ENCODE data around the gene TMEM31.
"Not testable (repeated sequence)": the region's sequence is repeated elsewhere in the genome, so short reads cannot be mapped to it uniquely, and the experiment has no call there.

Gene TMEM31

GRCh38 chrX:103727115-103727514 is 16.4 kb downstream of the TMEM31 start:
- no peak for DNase-seq

DNA sequence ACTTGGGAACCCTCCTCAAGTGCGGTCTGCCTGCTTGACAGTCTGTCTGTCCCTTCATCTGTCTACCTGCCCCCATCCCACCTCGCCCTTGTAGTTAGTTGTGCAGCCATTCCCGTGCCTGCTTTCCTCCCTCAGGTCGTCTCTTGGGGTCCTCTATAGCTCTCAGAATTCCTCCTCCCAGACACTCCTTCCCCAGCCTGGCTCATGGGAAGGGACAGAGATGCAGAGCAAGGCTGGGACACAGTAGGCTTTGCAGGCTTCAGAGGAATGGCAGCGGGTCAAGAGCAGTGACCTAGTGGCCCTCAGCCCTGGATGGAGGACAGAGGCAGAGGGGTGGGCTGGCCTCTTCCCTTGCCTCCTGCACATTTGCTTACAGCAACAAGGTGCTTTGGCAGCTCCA is 18.3 kb downstream of the TMEM31 start:
- DNase-seq = no peak

DNA sequence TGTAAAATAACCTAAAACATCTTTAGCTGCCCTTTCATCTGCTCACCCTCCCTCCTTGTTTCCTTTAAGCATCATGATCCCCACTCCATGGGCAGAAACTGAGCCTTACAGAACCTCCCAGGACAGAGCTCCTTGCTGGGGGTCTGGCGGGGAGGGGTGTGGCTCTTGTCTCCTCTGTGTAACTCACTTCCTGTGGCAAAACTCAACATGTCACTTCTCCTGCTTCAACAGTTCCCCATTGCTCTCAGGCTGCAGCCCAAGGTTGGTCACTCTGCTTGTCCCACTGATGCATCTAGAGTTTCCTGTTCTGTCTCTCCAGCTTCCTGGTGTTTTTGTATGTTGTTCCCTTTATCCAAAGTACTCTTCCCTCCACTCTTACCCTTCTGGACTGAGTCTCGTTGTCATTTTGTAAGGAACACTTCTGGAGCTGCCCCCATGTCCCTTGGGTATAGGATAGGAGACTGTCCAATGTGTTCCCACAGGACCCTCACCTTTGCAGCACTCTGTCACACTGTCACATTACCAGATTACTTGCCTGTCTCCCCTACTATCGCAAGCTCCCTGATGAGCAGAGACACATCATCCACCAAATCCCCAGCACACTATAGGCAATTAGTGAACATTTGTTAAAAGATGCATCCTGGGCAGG is 19.6 kb downstream of the TMEM31 start:
- no peak for DNase-seq

DNA sequence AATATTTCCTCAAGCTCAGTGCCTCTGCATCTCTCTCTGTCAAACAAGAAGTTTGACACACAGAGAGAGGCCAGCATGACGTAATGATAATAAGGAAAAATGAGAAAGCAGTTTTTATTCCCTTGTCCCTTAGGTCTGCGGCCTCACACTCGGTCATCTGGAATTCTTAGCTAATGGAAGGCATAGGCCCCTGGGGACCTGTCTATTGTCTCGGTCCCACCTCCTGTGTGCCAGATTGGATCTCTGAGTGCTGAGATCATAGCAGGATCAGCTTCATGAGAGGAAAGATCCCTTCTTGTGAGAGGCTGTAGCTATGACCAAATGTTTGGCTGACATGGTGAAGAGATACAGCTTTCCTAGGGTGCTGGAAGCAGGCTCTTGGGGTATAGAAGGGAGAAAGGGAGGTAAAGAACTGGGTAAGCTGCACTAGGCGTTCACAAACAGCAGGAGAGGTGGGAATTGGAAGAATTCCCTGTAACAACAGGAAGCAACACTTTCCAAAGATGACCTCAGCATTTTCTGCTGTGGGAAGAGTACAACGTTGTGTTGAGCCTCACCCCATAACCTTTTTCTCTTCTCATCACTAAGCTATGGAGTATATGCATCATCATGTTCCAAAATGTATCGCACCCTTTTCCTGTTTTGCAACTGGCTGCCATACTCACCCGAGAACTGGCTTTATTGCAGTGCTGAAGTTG is 20.2 kb downstream of the TMEM31 start:
- no peak for DNase-seq

DNA sequence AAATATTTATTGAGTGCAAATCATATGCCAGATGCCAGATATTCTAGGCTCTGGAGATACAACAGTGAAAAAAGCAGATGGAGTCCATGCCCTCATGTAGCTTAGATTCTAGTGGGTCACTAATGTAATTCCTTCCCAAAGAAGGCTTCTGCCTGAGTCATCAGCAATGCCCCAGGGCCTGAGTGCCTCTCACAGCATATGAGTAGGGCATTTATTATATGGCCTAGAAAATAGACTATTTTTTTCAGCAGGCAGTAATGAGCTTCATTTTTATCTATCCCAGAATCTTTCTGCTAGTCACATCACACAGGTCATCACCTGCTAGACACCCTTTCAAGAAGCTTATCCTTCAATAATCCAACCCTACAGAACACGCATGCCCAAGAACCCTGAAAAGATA is 22.3 kb downstream of the TMEM31 start:
- no peak for DNase-seq

GRCh38 chrX:103734125-103734760 is 23.5 kb downstream of the TMEM31 start:
- DNase-seq = peak; percentile 22 to 23

DNA sequence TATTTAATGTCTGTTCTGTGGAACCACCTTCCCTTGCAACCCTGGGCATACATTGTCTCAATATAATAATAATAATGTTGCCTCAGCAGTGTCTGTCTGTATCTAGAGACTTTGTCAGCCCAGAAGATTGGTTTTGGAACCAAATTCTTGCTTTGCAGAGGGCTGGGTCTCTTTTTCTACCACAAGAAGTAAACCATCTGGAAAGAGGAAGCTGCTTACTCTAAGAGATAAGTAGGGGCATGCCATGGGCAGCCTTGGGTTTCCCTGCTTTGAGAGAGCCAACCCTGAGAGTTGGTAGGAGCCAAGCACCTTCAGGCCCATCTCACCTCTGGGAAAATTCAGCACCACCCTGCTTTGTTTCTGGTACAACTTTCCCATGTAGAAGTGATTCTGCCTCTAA is 27.0 kb downstream of the TMEM31 start:
- no peak for DNase-seq

DNA sequence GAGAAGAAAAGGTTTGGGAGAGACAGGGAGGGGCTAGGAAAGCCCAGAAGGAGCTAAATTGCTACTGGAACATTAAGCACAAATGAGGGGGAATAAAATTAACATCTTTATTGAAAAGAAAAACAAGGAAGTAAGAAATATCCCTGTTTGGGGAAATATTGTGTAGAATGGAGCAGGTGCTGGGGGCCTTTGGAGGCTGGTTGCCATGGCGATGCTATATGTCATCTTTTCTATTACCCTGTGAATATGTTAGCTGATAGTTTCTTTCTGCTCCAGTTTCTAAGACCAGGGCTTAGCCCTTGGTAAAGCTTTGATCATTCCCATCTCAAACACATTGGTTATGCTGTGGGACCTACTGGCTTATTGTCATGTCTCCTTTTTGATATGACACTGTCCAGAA is 28.7 kb downstream of the TMEM31 start:
- DNase-seq = no peak

- no peak for DNase-seq
Observed at GRCh38 chrX:103741879-103742278, 31.2 kb downstream of the TMEM31 start.

GRCh38 chrX:103742339-103742738 is 31.6 kb downstream of the TMEM31 start:
- DNase-seq = no peak

DNA sequence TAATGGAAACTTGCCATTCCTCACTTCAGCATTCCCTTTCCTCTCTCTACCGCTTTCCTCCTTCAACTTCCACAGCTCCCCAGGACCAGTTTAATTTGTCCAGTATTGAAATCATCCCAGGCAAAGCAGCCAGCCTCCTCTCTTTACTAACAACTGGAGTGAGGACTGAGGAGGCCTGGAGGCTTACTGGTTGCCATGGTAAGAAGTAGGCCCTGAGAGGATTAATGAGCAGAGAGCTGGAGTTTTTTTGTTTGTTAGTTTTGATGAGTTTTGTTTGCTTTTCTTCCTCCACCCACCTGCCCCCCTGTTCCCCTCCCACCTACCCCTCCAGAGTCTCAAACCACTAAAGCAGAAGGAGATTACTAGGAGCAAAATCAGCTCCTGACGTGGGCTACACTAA is 36.5 kb downstream of the TMEM31 start:
- no peak for DNase-seq

DNA sequence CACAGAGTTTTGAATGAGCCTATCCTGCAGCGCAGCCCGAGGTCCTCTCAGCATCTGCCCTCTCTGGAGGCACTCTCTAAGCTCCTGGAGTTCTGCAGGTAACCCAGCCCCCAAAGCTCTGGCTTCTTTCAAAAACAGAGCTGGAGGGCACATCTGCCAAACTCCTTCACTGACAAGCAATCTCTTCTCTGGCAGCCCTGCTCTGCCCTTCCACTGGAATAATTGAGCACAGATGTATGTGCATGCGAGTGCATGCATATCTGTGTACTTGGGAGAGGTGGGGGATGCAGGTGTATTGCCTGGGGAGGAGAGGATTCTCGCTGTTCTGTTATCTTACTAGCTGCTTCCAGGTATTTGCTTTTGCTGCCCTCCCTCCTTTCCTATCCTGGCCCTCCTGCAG is 43.7 kb downstream of the TMEM31 start:
- no peak for DNase-seq

DNA sequence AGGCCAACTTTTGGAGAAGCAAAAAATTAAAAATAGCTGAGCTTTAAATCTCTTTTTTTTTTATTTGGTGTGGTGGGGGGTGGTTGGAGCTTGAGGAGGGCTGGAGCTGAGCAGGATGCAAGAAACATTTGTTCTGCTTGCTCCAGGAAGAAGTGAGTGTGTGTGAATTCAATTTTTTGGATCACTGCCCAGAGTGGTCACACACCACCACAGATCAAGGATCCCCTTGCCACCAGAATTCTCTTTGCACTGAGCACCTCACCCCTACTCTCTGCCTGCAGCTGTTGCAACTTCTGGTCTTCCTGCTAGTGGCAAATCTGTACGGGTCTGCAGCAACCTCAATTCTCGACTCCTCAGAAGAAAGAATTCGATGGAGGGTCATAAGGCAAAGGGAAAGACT is 46.0 kb downstream of the TMEM31 start:
- DNase-seq = no peak

GRCh38 chrX:103758555-103758954 is 47.8 kb downstream of the TMEM31 start:
- DNase-seq = no peak

DNA sequence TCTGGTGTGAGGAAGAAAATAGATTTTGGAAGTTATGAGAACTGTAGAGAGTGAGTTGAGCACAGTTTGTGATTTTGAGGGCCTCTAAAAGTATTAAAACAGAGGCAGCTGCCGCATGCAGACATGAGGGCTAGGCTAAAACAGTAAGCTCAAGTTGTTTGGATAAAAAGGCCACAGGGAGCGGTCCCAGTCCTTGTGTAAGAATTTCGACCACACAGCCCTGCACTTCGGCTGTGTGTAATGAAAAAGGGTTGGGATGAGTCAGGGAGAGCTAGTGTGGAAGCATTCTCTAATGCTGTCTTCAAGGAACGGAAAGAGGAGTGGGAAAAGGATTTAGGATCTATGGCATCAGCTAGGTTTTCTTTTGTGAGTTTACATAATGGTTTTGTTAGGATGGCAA is 52.8 kb downstream of the TMEM31 start:
- DNase-seq = not testable (repeated sequence)

Data from activated T-cell treated with anti-CD3 and anti-CD28 coated beads, Interleukin-2, amount 50 U/mL, for 48 hours (primary cell).